HepG2 (cell line): ENCODE data around the gene CABP4. TPM values are rescaled to one million over a fixed set of nuclear protein-coding genes. Genes with fewer than 3 reads are reported as not detected.
"Not testable (repeated sequence)": the region's sequence is repeated elsewhere in the genome, so short reads cannot be mapped to it uniquely, and the experiment has no call there.

Source experiments
- ATAC-seq: fragments of 200-7000 bp; cut with Tn5 transposase; 3 replicates; pipeline ENCODE4 v1.9.1; 2020; ENCODE audit warnings: mild to moderate bottlenecking, moderate library complexity
- BruUV-seq: library from RNA; stranded (reverse); fragments of 400-500 nt; replicated peaks from 2 replicates; lab custom pipeline; 2021; lab: Mats Ljungman, UMichigan
- CTCF ChIA-PET: fragments of 300-600 bp; formaldehyde crosslinking; extraction: SDS; loops from one replicate; lab custom pipeline; 2021; ENCODE audit warnings: low total read pairs, inconsistent platforms, low intra/inter-chr PET ratio; lab: Yijun Ruan, JAX
- POLR2A ChIA-PET: fragments of 350-600 bp; sonication (Branson Sonifier 250); formaldehyde crosslinking; loops from one replicate; lab custom pipeline; 2020; ENCODE audit warnings: antibody characterized with exemption, inconsistent platforms; lab: Yijun Ruan, JAX
- DNase-seq: peaks from one replicate; pipeline ENCODE4 v3.0.0-alpha.2; 2015; ENCODE audit warnings: low spot score
- FAIRE-seq: peaks from 3 replicates; lab custom pipeline; 2011; peaks lifted over from hg19 to GRCh38; lab: Jason Lieb, UNC
- H2AFZ ChIP-seq: one replicate; pipeline ENCODE4 v1.6.1; 2011; ENCODE audit warnings: low read length, inconsistent platforms
- H3K27ac ChIP-seq: fragments of 300-600 bp; 3 replicates; pipeline ENCODE4 v1.8.0; 2011; ENCODE audit warnings: mixed run types, mild to moderate bottlenecking, mixed read lengths, low read length, inconsistent platforms; ENCODE audit not compliant: insufficient read depth; ENCODE audit errors: extremely low read length
- H3K27me3 ChIP-seq, 2 experiments: fragments of 200-600 bp in 1 of 2; 2 replicates in 1 of 2; 3 replicates in 1 of 2; pipeline versions ENCODE4 v1.6.0 to v1.8.0; 2011; ENCODE audit warnings: low read length in 2 of 2, mild to moderate bottlenecking in 2 of 2, moderate library complexity in 2 of 2, inconsistent platforms in 1 of 2; ENCODE audit not compliant: insufficient read depth in 2 of 2, control insufficient read depth in 1 of 2
- H3K36me3 ChIP-seq, 2 experiments: fragments of 200-600 bp in 1 of 2; replicated peaks in 1 of 2; 2 replicates in 1 of 2; 3 replicates in 1 of 2; pipeline versions ENCODE4 v1.5.1 to v1.8.0; 2011; ENCODE audit warnings: low read length in 2 of 2, inconsistent platforms in 1 of 2; ENCODE audit not compliant: insufficient read depth in 2 of 2, control insufficient read depth in 1 of 2
- H3K4me1 ChIP-seq: 2 replicates; pipeline ENCODE4 v1.5.1; 2012; ENCODE audit warnings: low read length, inconsistent platforms; ENCODE audit not compliant: insufficient read depth
- H3K4me2 ChIP-seq: 2 replicates; pipeline ENCODE4 v1.6.0; 2011; ENCODE audit warnings: low read depth, low read length, inconsistent platforms
- H3K4me3 ChIP-seq, 3 experiments: fragments of 200-600 bp in 1 of 3; sonication (generic), shearing (Covaris generic) in 1 of 3; replicated peaks in 1 of 3; 2 replicates each; pipeline ENCODE4 v1.5.1; 2011 to 2016; ENCODE audit warnings: low read length in 3 of 3, inconsistent platforms in 2 of 3, low read depth in 2 of 3, mild to moderate bottlenecking in 2 of 3, control low read depth in 1 of 3, mixed read lengths in 1 of 3; ENCODE audit not compliant: insufficient read depth in 1 of 3
- H3K79me2 ChIP-seq: one replicate; pipeline ENCODE4 v1.6.1; 2011; ENCODE audit warnings: low read length, inconsistent platforms; ENCODE audit not compliant: insufficient read depth
- H3K9ac ChIP-seq: 2 replicates; pipeline ENCODE4 v1.6.0; 2011; ENCODE audit warnings: mild to moderate bottlenecking, low read depth, low read length, inconsistent platforms; ENCODE audit not compliant: insufficient read depth
- H3K9me3 ChIP-seq: 2 replicates; pipeline ENCODE4 v1.5.1; 2012; ENCODE audit warnings: mild to moderate bottlenecking, low read length
- H4K20me1 ChIP-seq: 2 replicates; pipeline ENCODE4 v1.6.0; 2011; ENCODE audit warnings: inconsistent platforms, mild to moderate bottlenecking, low read length, moderate library complexity; ENCODE audit not compliant: insufficient read depth
- DPF2 ChIP-seq: sonication (generic); formaldehyde crosslinking; IDR thresholded peaks from 2 replicates; pipeline ENCODE4 v1.4.0; 2020; ENCODE audit warnings: mild to moderate bottlenecking, low read depth, missing genetic modification reagents, borderline replicate concordance
- HOMEZ ChIP-seq: IDR thresholded peaks from 2 replicates; pipeline ENCODE4 v1.6.1; 2016; ENCODE audit warnings: low read depth
- MAFF ChIP-seq: IDR thresholded peaks from 2 replicates; pipeline ENCODE4 v1.6.1; 2011; ENCODE audit warnings: low read depth, low read length, improper control_type of control experiment
- NFYB ChIP-seq: sonication (generic); formaldehyde crosslinking; IDR thresholded peaks from 2 replicates; pipeline ENCODE4 v1.4.0; 2020; ENCODE audit warnings: missing genetic modification reagents
- POGZ ChIP-seq: sonication (generic); formaldehyde crosslinking; IDR thresholded peaks from 2 replicates; pipeline ENCODE4 v1.4.0; 2020; ENCODE audit warnings: mild to moderate bottlenecking, missing genetic modification reagents
- POLR2A ChIP-seq, 2 experiments: IDR thresholded peaks; 2 replicates each; pipeline ENCODE4 v1.6.1; 2011; ENCODE audit warnings: low read depth in 2 of 2, low read length in 2 of 2, mild to moderate bottlenecking in 1 of 2, moderate library complexity in 1 of 2; ENCODE audit not compliant: insufficient read depth in 1 of 2
- POLR2G ChIP-seq: fragments of 200-400 bp; formaldehyde crosslinking; IDR thresholded peaks from 2 replicates; pipeline ENCODE4 v1.6.1; 2018; ENCODE audit warnings: mild to moderate bottlenecking, low read depth, low read length, moderate library complexity
- RFX1 ChIP-seq: fragments of 450-650 bp; IDR thresholded peaks from 2 replicates; pipeline ENCODE4 v1.6.1; 2017
- RFX3 ChIP-seq: IDR thresholded peaks from 2 replicates; pipeline ENCODE4 v1.6.1; 2016; ENCODE audit warnings: missing biosample characterization, missing genetic modification reagents
- SALL1 ChIP-seq: sonication (generic); formaldehyde crosslinking; IDR thresholded peaks from 2 replicates; pipeline ENCODE4 v1.8.0; 2022; ENCODE audit warnings: mild to moderate bottlenecking, missing genetic modification reagents
- SOX5 ChIP-seq: IDR thresholded peaks from 2 replicates; pipeline ENCODE4 v1.6.1; 2016; ENCODE audit warnings: borderline replicate concordance
- SP5 ChIP-seq: IDR thresholded peaks from 2 replicates; pipeline ENCODE4 v1.6.1; 2016; ENCODE audit warnings: low read depth, borderline replicate concordance
- ZBTB33 ChIP-seq: sonication (generic); formaldehyde crosslinking; IDR thresholded peaks from 2 replicates; pipeline ENCODE4 v1.4.0; 2020; ENCODE audit warnings: missing genetic modification reagents
- ZBTB43 ChIP-seq: sonication (generic); formaldehyde crosslinking; conservative IDR thresholded peaks from 2 replicates; pipeline ENCODE4 v1.4.0; 2020; ENCODE audit warnings: missing genetic modification reagents
- ZMYM4 ChIP-seq: sonication (generic); formaldehyde crosslinking; IDR thresholded peaks from 2 replicates; pipeline ENCODE4 v1.8.1; 2023; ENCODE audit warnings: mild to moderate bottlenecking, missing genetic modification reagents
- WGBS: methylation state at CpG from one replicate; pipeline ENCODE4 v1.1.6; 2017; ENCODE audit warnings: low lambda C conversion rate; 5-methylcytosine and 5-hydroxymethylcytosine counted together
- in situ Hi-C: cut with HindIII; loops from 2 replicates; pipeline ENCODE4 v1.10.0; 2017; ENCODE audit warnings: low pct_unique_long_range_greater_than_20kb; ENCODE audit not compliant: extremely low pct_ligation_motif_present
- intact Hi-C: fragments of 100-400 bp; cut with micrococcal nuclease; formaldehyde crosslinking; loops from one replicate; pipeline ENCODE4 v1.10.0; 2022; ENCODE audit not compliant: unreplicated experiment
- polyA plus RNA-seq, 8 experiments: library from polyadenylated mRNA; depleted of rRNA in 3 of 8; stranded (reverse) in 7 of 8; unstranded in 1 of 8; fragments of >200 nt; fragmentation: Illumina TruSeq in 4 of 8; extraction: Trizol in 4 of 8; gene quantifications; 2 replicates each; pipeline versions ENCODE4 v1.2.1 to v1.2.3, GENCODE V29; 2011 to 2016; ENCODE audit warnings: low read depth in 4 of 8, missing spikeins in 1 of 8, mixed read lengths in 1 of 8; ENCODE audit not compliant: insufficient read depth in 1 of 8
- total RNA-seq, 5 experiments: library from RNA; depleted of rRNA; stranded (reverse); fragments of >200 nt; fragmentation: Illumina TruSeq; extraction: Trizol; gene quantifications; 2 replicates each; pipeline ENCODE4 v1.2.3, GENCODE V29; 2016; ENCODE audit warnings: low read depth in 1 of 5

CABP4 gene
- total and polyA plus RNA-seq, 2 of the 13 experiments (the other 11 are each of a cell fraction or from before 2014, with no cell fraction given) = not detected

- 26% methylated on average over 7 of the region's 7 CpGs for WGBS
- no peaks in the 10 kb centered on the region for H3K27me3 ChIP-seq
- H3K9ac ChIP-seq = no peak overlapping the region
- no peaks in the 10 kb centered on the region for H3K9me3 ChIP-seq
- no peak for DNase-seq
- BruUV-seq = no TSS peak
- in situ Hi-C loops = no loop called here
- POLR2A ChIA-PET = no interaction called here
- no peaks in the 10 kb centered on the region for H3K79me2 ChIP-seq
- H3K4me1 ChIP-seq = peaks cover 65% of the 10 kb centered on the region
- no peak overlapping the region for H3K27ac ChIP-seq
- no peak overlapping the region for H2AFZ ChIP-seq
- TF ChIP-seq RFX3 (CRISPR knock-in tag) (peak; percentile 83), DPF2 (CRISPR knock-in tag) (no peak), RFX1 (peak; percentile 62)
- TF ChIP-seq, all 625 proteins: peak for 2
- intact Hi-C loops = no loop called here
- CTCF ChIA-PET = no interaction called here
- Histone ChIP-seq H3K4me2 (peak overlapping the region; percentile 33; the same call in 1 of the 2 replicates), H4K20me1 (no peaks in the 10 kb centered on the region), H3K4me3 (no peak overlapping the region), H3K36me3 (no peaks in the 10 kb centered on the region)
- FAIRE-seq (no peak), ATAC-seq (no peak)
Observed at GRCh38 chr11:67472882-67473281, 17.7 kb downstream of the CABP4 start.

GRCh38 chr11:67476692-67477091 is 21.5 kb downstream of the CABP4 start:
- H3K79me2 ChIP-seq, H3K4me3 ChIP-seq, in situ Hi-C loops, H3K27me3 ChIP-seq, CTCF ChIA-PET, BruUV-seq, H3K9me3 ChIP-seq, H3K36me3 ChIP-seq, FAIRE-seq, intact Hi-C loops, H3K9ac ChIP-seq, H4K20me1 ChIP-seq, H2AFZ ChIP-seq: not testable (repeated sequence)
- Histone ChIP-seq H3K27ac (peak overlapping the region; percentile 54), H3K4me1 (peaks cover 49% of the 10 kb centered on the region), H3K4me2 (0 out of 2 replicates have a peak overlapping the region, but pooled peaks have one; percentile 28)
- ATAC-seq (peak; percentile 55), DNase-seq (peak; percentile 36)
- POLR2A ChIA-PET = interaction anchor here (1.1 to 1.7 kb wide), 5 partner anchors 8 to 123 kb away, joined by 3 to 6 read pairs (median 4); partner anchors contain the start of genes POLD4 and PPP1CA
- 59% methylated on average over 10 of the region's 10 CpGs for WGBS
- TF ChIP-seq POGZ (CRISPR knock-in tag) (peak; percentile 66), POLR2A (IDR thresholded peaks at IDR 0.05; ENCODE audit: insufficient read depth in 1 of 2, low read depth in 2 of 2, low read length in 2 of 2) (peak; percentile 59 to 79; a peak in 3 of 4 replicates), ZMYM4 (CRISPR knock-in tag) (peak; percentile 76), ZBTB33 (CRISPR knock-in tag) (0 out of 2 replicates have a peak, but pooled peaks have one; percentile 23), SP5 (0 out of 2 replicates have a peak, but pooled peaks have one; percentile 12), MAFF (0 out of 2 replicates have a peak, but pooled peaks have one; percentile 28), SOX5 (CRISPR knock-in tag) (0 out of 2 replicates have a peak, but pooled peaks have one; percentile 7), SALL1 (CRISPR knock-in tag) (0 out of 2 replicates have a peak, but pooled peaks have one; percentile 28), NFYB (CRISPR knock-in tag) (peak; percentile 70), POLR2G (peak; percentile 60), HOMEZ (CRISPR knock-in tag) (peak; percentile 68; the same call in 1 of the 2 replicates), ZBTB43 (CRISPR knock-in tag) (peak; percentile 17; the same call in 1 of the 2 replicates)
